ENCODE measurements around the gene FOXC1.

Gene FOXC1

GRCh38 chr6:1641343-1641885 lies 31.7 kb downstream of the FOXC1 start:
- H3K4me3 ChIP-seq (ENCODE audit: low read depth, low read length): no peak overlapping the region
- TF ChIP-seq MYC (IDR thresholded peaks at IDR 0.05; ENCODE audit: low read depth, low read length) (no peak), POLR2A (IDR thresholded peaks at IDR 0.05; ENCODE audit: extremely low read depth, insufficient read length) (no peak)
- TF ChIP-seq, protein P1, sequence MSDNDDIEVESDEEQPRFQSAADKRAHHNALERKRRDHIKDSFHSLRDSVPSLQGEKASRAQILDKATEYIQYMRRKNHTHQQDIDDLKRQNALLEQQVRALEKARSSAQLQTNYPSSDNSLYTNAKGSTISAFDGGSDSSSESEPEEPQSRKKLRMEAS (IDR thresholded peaks at IDR 0.05; ENCODE audit: low read depth, low read length): no peak
- TF ChIP-seq, protein P2, sequence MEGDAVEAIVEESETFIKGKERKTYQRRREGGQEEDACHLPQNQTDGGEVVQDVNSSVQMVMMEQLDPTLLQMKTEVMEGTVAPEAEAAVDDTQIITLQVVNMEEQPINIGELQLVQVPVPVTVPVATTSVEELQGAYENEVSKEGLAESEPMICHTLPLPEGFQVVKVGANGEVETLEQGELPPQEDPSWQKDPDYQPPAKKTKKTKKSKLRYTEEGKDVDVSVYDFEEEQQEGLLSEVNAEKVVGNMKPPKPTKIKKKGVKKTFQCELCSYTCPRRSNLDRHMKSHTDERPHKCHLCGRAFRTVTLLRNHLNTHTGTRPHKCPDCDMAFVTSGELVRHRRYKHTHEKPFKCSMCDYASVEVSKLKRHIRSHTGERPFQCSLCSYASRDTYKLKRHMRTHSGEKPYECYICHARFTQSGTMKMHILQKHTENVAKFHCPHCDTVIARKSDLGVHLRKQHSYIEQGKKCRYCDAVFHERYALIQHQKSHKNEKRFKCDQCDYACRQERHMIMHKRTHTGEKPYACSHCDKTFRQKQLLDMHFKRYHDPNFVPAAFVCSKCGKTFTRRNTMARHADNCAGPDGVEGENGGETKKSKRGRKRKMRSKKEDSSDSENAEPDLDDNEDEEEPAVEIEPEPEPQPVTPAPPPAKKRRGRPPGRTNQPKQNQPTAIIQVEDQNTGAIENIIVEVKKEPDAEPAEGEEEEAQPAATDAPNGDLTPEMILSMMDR (IDR thresholded peaks at IDR 0.05; ENCODE audit: low read depth, low read length): no peak
- no peak for DNase-seq (ENCODE audit: low read depth)

DNA sequence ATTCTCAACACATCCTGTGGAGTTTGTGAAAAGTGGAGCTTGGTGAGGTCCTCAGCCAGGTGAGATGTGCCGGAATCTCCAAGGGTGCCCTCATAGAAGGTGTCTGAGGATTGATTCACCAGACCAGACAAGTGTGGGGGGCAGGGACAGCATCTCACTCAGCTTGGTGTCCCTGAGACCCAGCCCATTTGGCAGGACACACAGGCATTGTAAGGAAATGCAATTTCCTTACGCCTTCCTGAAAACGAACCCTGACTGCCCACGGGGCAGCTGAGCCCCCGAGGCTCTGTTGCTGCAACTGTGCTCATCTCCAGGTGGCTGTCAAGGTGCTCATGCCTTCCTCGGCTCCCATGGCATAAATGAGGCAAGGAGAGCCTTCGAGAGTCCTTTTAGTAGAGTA lies 33.4 kb downstream of the FOXC1 start:
- no peak for DNase-seq (ENCODE audit: low read depth)
- TF ChIP-seq MYC (IDR thresholded peaks at IDR 0.05; ENCODE audit: low read depth, low read length) (no peak), POLR2A (IDR thresholded peaks at IDR 0.05; ENCODE audit: extremely low read depth, insufficient read length) (no peak)
- TF ChIP-seq, protein P1 (IDR thresholded peaks at IDR 0.05; ENCODE audit: low read depth, low read length): no peak
- TF ChIP-seq, protein P2 (IDR thresholded peaks at IDR 0.05; ENCODE audit: low read depth, low read length): no peak
- H3K4me3 ChIP-seq (ENCODE audit: low read depth, low read length): no peak overlapping the region

DNA sequence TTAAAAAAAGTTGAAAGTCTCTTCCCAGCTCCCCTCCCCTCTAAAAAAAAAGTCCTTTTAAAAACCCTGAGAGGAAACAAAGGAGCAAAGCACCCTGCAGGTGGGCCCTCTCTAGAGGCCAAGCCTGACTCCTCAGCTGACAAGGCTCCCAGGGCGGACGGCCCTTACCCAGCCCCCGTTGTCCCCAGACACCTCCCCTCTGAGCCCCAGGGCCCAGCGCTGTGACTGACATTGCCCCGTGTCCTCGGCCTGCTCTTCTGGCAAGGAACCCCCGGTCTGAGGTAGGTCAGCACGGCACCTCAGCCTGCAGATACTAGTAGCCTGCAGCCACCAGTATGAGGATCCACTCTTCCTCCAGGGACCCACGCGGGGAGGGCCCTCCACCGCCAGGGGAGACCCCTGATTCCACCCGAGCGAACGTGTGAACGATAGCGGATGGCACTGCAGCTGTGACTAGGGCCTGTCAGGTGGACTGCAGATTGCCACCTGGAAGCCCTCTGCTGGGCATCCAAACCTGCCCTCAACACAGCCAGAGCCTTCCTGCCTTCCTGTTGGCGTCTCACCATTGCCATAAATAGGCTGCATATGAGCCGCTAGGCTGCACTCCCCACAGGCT lies 34.2 kb downstream of the FOXC1 start:
- no peak for DNase-seq (ENCODE audit: low read depth)
- TF ChIP-seq, protein P1 (IDR thresholded peaks at IDR 0.05; ENCODE audit: low read depth, low read length): no peak
- H3K4me3 ChIP-seq (ENCODE audit: low read depth, low read length): no peak overlapping the region

DNA sequence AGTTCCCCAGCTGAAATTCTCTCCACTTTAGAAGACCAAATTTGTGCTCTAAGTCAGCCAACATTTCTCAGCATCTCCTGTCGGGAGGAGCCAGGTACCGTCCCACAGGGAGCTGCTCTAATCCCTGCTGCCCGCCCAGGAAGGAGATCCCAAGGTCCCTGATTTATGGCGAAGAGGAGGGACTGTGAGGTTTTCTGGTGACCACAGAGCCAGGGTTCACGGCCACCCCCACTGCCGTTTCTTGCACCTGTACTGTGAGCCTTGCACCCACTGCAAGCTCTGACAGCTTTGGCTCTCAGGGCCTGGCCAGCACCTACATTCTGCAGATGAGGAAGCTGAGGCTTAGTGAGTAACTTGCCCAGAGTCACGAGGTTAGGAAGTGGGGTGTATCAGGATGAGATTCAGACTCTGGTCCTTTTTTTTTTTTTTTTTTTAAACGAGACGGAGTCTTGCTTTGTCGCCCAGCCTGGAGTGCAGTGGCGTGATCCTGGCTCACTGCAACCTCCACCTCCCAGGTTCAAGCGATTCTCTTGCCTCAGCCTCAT lies 34.9 kb downstream of the FOXC1 start:
- TF ChIP-seq MYC (IDR thresholded peaks at IDR 0.05; ENCODE audit: low read depth, low read length) (no peak), POLR2A (IDR thresholded peaks at IDR 0.05; ENCODE audit: extremely low read depth, insufficient read length) (no peak)
- TF ChIP-seq, protein P2 (IDR thresholded peaks at IDR 0.05; ENCODE audit: low read depth, low read length): no peak
- TF ChIP-seq, protein P1 (IDR thresholded peaks at IDR 0.05; ENCODE audit: low read depth, low read length): no peak
- no peak overlapping the region for H3K4me3 ChIP-seq (ENCODE audit: low read depth, low read length)
- peak; percentile 30 for DNase-seq (ENCODE audit: low read depth)

- H3K4me3 ChIP-seq (ENCODE audit: low read depth, low read length): no peak overlapping the region
- TF ChIP-seq MYC (IDR thresholded peaks at IDR 0.05; ENCODE audit: low read depth, low read length): no peak
- DNase-seq (ENCODE audit: low read depth): no peak
These were observed 35.9 kb downstream of the FOXC1 start for GRCh38 chr6:1645466-1646185.

- TF ChIP-seq MYC (IDR thresholded peaks at IDR 0.05; ENCODE audit: low read depth, low read length) (no peak), POLR2A (IDR thresholded peaks at IDR 0.05; ENCODE audit: extremely low read depth, insufficient read length) (no peak)
- TF ChIP-seq, protein P1 (IDR thresholded peaks at IDR 0.05; ENCODE audit: low read depth, low read length): no peak
- TF ChIP-seq, protein P2 (IDR thresholded peaks at IDR 0.05; ENCODE audit: low read depth, low read length): no peak
- no peak for DNase-seq (ENCODE audit: low read depth)
- no peak overlapping the region for H3K4me3 ChIP-seq (ENCODE audit: low read depth, low read length)
These were observed 41.6 kb downstream of the FOXC1 start for GRCh38 chr6:1651362-1651761.

All from NB4 (cell line).